GM12801 (cell line): ENCODE measurements around the gene CEPT1.

Experiments
- CTCF ChIP-seq: IDR thresholded peaks from one replicate; pipeline ENCODE4 v1.5.1; 2011; ENCODE audit warnings: control low read depth; ENCODE audit not compliant: insufficient read length; ENCODE audit errors: extremely low read depth

The CEPT1 gene

GRCh38 chr1:111151838-111152237, 11.8 kb downstream of the CEPT1 start:
- TF ChIP-seq CTCF, result no peak

GRCh38 chr1:111154021-111154999, 14.3 kb downstream of the CEPT1 start:
- TF ChIP-seq CTCF, result no peak

- TF ChIP-seq CTCF, result no peak
Observed at GRCh38 chr1:111157431-111157830, 17.4 kb downstream of the CEPT1 start.

GRCh38 chr1:111161843-111162487, 21.9 kb downstream of the CEPT1 start:
- TF ChIP-seq CTCF, result no peak

- no peak for TF ChIP-seq CTCF
Observed at GRCh38 chr1:111162488-111162880, 22.5 kb downstream of the CEPT1 start.

GRCh38 chr1:111163363-111163762, 23.3 kb downstream of the CEPT1 start:
- no peak for TF ChIP-seq CTCF

GRCh38 chr1:111164151-111164550, 24.1 kb downstream of the CEPT1 start:
- no peak for TF ChIP-seq CTCF
